Activated CD4-positive, alpha-beta memory T cell treated with anti-CD3 and anti-CD28 coated beads for 36 hours (primary cell): ENCODE data around the gene PACRG. TPM values are rescaled to one million over a fixed set of nuclear protein-coding genes. Genes with fewer than 3 reads are reported as not detected.

Experiments
- CTCF ChIA-PET: fragments of 350-600 bp; sonication (Branson Sonifier 250); formaldehyde crosslinking; loops from one replicate; lab custom pipeline; 2021; ENCODE audit warnings: antibody characterized with exemption, inconsistent platforms; lab: Charles Lee
- POLR2A ChIA-PET: fragments of 350-600 bp; sonication (Branson Sonifier 250); formaldehyde crosslinking; loops from one replicate; lab custom pipeline; 2021; ENCODE audit warnings: antibody characterized with exemption; lab: Charles Lee
- DNase-seq: peaks from one replicate; pipeline ENCODE4 v3.0.0-alpha.2; 2020
- H3K27ac Mint-ChIP-seq: one replicate; pipeline ENCODE4 v1.8.0; 2021; ENCODE audit warnings: mixed read lengths
- H3K27me3 Mint-ChIP-seq: one replicate; pipeline ENCODE4 v1.8.0; 2021; ENCODE audit warnings: mixed read lengths
- H3K36me3 Mint-ChIP-seq: one replicate; pipeline ENCODE4 v1.8.0; 2021; ENCODE audit warnings: mixed read lengths
- H3K4me1 Mint-ChIP-seq: one replicate; pipeline ENCODE4 v1.8.0; 2021; ENCODE audit warnings: low read depth, mixed read lengths
- H3K4me3 Mint-ChIP-seq: one replicate; pipeline ENCODE4 v1.8.0; 2021; ENCODE audit warnings: mild to moderate bottlenecking, mixed read lengths
- H3K9me3 Mint-ChIP-seq: one replicate; pipeline ENCODE4 v1.8.0; 2021; ENCODE audit warnings: mixed read lengths
- intact Hi-C: fragments of 100-400 bp; cut with micrococcal nuclease; formaldehyde crosslinking; loops from one replicate; pipeline ENCODE4 v1.15.1; 2023
- total RNA-seq, 2 experiments: library from RNA; stranded (reverse); gene quantifications; one replicate each; pipeline ENCODE4 v1.2.3, GENCODE V29; 2021

PACRG gene
- total RNA-seq, 2 experiments from 2014 or later: not detected

GRCh38 chr6:163289447-163289846 lies 561.7 kb downstream of the PACRG start:
- no peak for DNase-seq
- Mint-ChIP-seq H3K36me3 (no peaks in the 10 kb centered on the region), H3K4me3 (no peak overlapping the region), H3K9me3 (no peaks in the 10 kb centered on the region), H3K27ac (no peak overlapping the region), H3K4me1 (no peaks in the 10 kb centered on the region), H3K27me3 (peaks cover 2% of the 10 kb centered on the region)
- intact Hi-C loops: no loop called here
- CTCF ChIA-PET: no interaction called here
- POLR2A ChIA-PET: no interaction called here

- CTCF ChIA-PET: no interaction called here
- intact Hi-C loops: no loop called here
- H3K9me3 Mint-ChIP-seq: no peaks in the 10 kb centered on the region
- no peaks in the 10 kb centered on the region for H3K36me3 Mint-ChIP-seq
- no peaks in the 10 kb centered on the region for H3K4me1 Mint-ChIP-seq
- no peak overlapping the region for H3K27ac Mint-ChIP-seq
- POLR2A ChIA-PET: no interaction called here
- H3K4me3 Mint-ChIP-seq: no peak overlapping the region
- H3K27me3 Mint-ChIP-seq: peaks cover 2% of the 10 kb centered on the region
- DNase-seq: no peak
These were observed 562.9 kb downstream of the PACRG start for GRCh38 chr6:163290545-163291274.

GRCh38 chr6:163291622-163292021 lies 563.8 kb downstream of the PACRG start:
- Mint-ChIP-seq H3K27ac (no peak overlapping the region), H3K9me3 (no peaks in the 10 kb centered on the region), H3K4me1 (no peaks in the 10 kb centered on the region), H3K27me3 (peaks cover 2% of the 10 kb centered on the region), H3K36me3 (no peaks in the 10 kb centered on the region), H3K4me3 (no peak overlapping the region)
- POLR2A ChIA-PET: no interaction called here
- intact Hi-C loops: no loop called here
- CTCF ChIA-PET: no interaction called here
- no peak for DNase-seq

GRCh38 chr6:163293286-163293685 lies 565.5 kb downstream of the PACRG start:
- CTCF ChIA-PET: no interaction called here

GRCh38 chr6:163294734-163295133 lies 567.0 kb downstream of the PACRG start:
- POLR2A ChIA-PET: no interaction called here

More at GRCh38 chr6:163293286-163293685, 565.5 kb downstream of the PACRG start:
- POLR2A ChIA-PET: no interaction called here
- H3K36me3 Mint-ChIP-seq: no peaks in the 10 kb centered on the region
- no peak overlapping the region for H3K4me3 Mint-ChIP-seq
- H3K9me3 Mint-ChIP-seq: no peaks in the 10 kb centered on the region
- intact Hi-C loops: no loop called here
- H3K27ac Mint-ChIP-seq: no peak overlapping the region
- no peaks in the 10 kb centered on the region for H3K4me1 Mint-ChIP-seq
- H3K27me3 Mint-ChIP-seq: peaks cover 2% of the 10 kb centered on the region
- DNase-seq: no peak

GRCh38 chr6:163296835-163297519 lies 569.2 kb downstream of the PACRG start:
- Mint-ChIP-seq H3K36me3 (no peaks in the 10 kb centered on the region), H3K27ac (no peak overlapping the region), H3K4me1 (no peaks in the 10 kb centered on the region), H3K9me3 (no peaks in the 10 kb centered on the region), H3K27me3 (no peaks in the 10 kb centered on the region), H3K4me3 (no peak overlapping the region)
- intact Hi-C loops: no loop called here
- ChIA-PET CTCF (no interaction called here), POLR2A (no interaction called here)
- DNase-seq: no peak

More at GRCh38 chr6:163294734-163295133, 567.0 kb downstream of the PACRG start:
- H3K27me3 Mint-ChIP-seq: peaks cover 2% of the 10 kb centered on the region
- no peaks in the 10 kb centered on the region for H3K4me1 Mint-ChIP-seq
- intact Hi-C loops: no loop called here
- DNase-seq: no peak
- no peaks in the 10 kb centered on the region for H3K36me3 Mint-ChIP-seq
- CTCF ChIA-PET: no interaction called here
- H3K4me3 Mint-ChIP-seq: no peak overlapping the region
- H3K27ac Mint-ChIP-seq: no peak overlapping the region
- H3K9me3 Mint-ChIP-seq: no peaks in the 10 kb centered on the region

- no peaks in the 10 kb centered on the region for H3K27me3 Mint-ChIP-seq
- no peaks in the 10 kb centered on the region for H3K36me3 Mint-ChIP-seq
- ChIA-PET POLR2A (no interaction called here), CTCF (no interaction called here)
- no peak overlapping the region for H3K4me3 Mint-ChIP-seq
- intact Hi-C loops: no loop called here
- H3K9me3 Mint-ChIP-seq: no peaks in the 10 kb centered on the region
- H3K27ac Mint-ChIP-seq: no peak overlapping the region
- no peak for DNase-seq
- no peaks in the 10 kb centered on the region for H3K4me1 Mint-ChIP-seq
These were observed 570.5 kb downstream of the PACRG start for GRCh38 chr6:163298079-163298830.

- H3K9me3 Mint-ChIP-seq: no peaks in the 10 kb centered on the region
- POLR2A ChIA-PET: no interaction called here
- intact Hi-C loops: no loop called here
- H3K36me3 Mint-ChIP-seq: no peaks in the 10 kb centered on the region
- CTCF ChIA-PET: no interaction called here
- no peaks in the 10 kb centered on the region for H3K27me3 Mint-ChIP-seq
- no peak overlapping the region for H3K27ac Mint-ChIP-seq
- H3K4me3 Mint-ChIP-seq: no peak overlapping the region
- no peaks in the 10 kb centered on the region for H3K4me1 Mint-ChIP-seq
- no peak for DNase-seq
These were observed 573.1 kb downstream of the PACRG start for GRCh38 chr6:163300838-163301237.

GRCh38 chr6:163301726-163302635 lies 574.2 kb downstream of the PACRG start:
- ChIA-PET POLR2A (no interaction called here), CTCF (no interaction called here)
- Mint-ChIP-seq H3K4me3 (no peak overlapping the region), H3K27me3 (no peaks in the 10 kb centered on the region), H3K9me3 (no peaks in the 10 kb centered on the region), H3K27ac (no peak overlapping the region), H3K4me1 (no peaks in the 10 kb centered on the region), H3K36me3 (no peaks in the 10 kb centered on the region)
- intact Hi-C loops: no loop called here
- no peak for DNase-seq

GRCh38 chr6:163302747-163303146 lies 575.0 kb downstream of the PACRG start:
- Mint-ChIP-seq H3K27me3 (no peaks in the 10 kb centered on the region), H3K4me1 (no peaks in the 10 kb centered on the region), H3K4me3 (no peak overlapping the region), H3K36me3 (no peaks in the 10 kb centered on the region), H3K9me3 (no peaks in the 10 kb centered on the region), H3K27ac (no peak overlapping the region)
- CTCF ChIA-PET: no interaction called here
- DNase-seq: no peak
- POLR2A ChIA-PET: no interaction called here
- intact Hi-C loops: no loop called here

GRCh38 chr6:163306000-163306399 lies 578.2 kb downstream of the PACRG start:
- ChIA-PET POLR2A (no interaction called here), CTCF (no interaction called here)
- Mint-ChIP-seq H3K4me1 (no peaks in the 10 kb centered on the region), H3K27me3 (peaks cover 6% of the 10 kb centered on the region), H3K4me3 (no peak overlapping the region), H3K27ac (no peak overlapping the region), H3K36me3 (no peaks in the 10 kb centered on the region), H3K9me3 (no peaks in the 10 kb centered on the region)
- no peak for DNase-seq
- intact Hi-C loops: no loop called here
